Measurements from ENCODE around the gene EPN2. TPM values are rescaled to one million over a fixed set of nuclear protein-coding genes. Genes with fewer than 3 reads are reported as not detected.

Gene EPN2
- total and polyA plus RNA-seq, 12 donors: 12.0 to 53.8 (median 22.5) TPM

GRCh38 chr17:19298569-19299213 lies 61.5 kb downstream of the EPN2 start:
- intact Hi-C loops (cut with DNase I): no loop called here
- no peak for DNase-seq
- H3K36me3 ChIP-seq (replicated peaks in 1 of 2): no peaks in the 10 kb centered on the region
- H3K27ac ChIP-seq: no peak overlapping the region
- no peak for TF ChIP-seq POLR2A (IDR thresholded peaks at IDR 0.05)
- no peak for TF ChIP-seq CTCF (IDR thresholded peaks at IDR 0.05)
- no peaks in the 10 kb centered on the region for H3K27me3 ChIP-seq
- peaks cover 20 to 55% of the 10 kb centered on the region in 2 donors for H3K4me1 ChIP-seq (replicated peaks in 1 of 2)
- H3K9me3 ChIP-seq (replicated peaks in 1 of 3): no peaks in the 10 kb centered on the region
- WGBS, 4 donors: 76 to 88% (median 82%) methylated on average over 6 of the region's 6 CpGs
- no peak overlapping the region for H3K4me3 ChIP-seq

GRCh38 chr17:19299214-19299747 lies 62.1 kb downstream of the EPN2 start:
- Histone ChIP-seq H3K4me1 (replicated peaks in 1 of 2) (peaks cover 26 to 60% of the 10 kb centered on the region in 2 donors), H3K4me3 (no peak overlapping the region), H3K27ac (no peak overlapping the region), H3K27me3 (no peaks in the 10 kb centered on the region), H3K9me3 (replicated peaks in 1 of 3) (no peaks in the 10 kb centered on the region), H3K36me3 (replicated peaks in 1 of 2) (no peaks in the 10 kb centered on the region)
- WGBS, 4 donors: 72 to 85% (median 82%) methylated on average over 4 of the region's 4 CpGs
- no peak for DNase-seq
- TF ChIP-seq POLR2A (IDR thresholded peaks at IDR 0.05): no peak
- TF ChIP-seq CTCF (IDR thresholded peaks at IDR 0.05): no peak
- intact Hi-C loops (cut with DNase I): no loop called here

DNA sequence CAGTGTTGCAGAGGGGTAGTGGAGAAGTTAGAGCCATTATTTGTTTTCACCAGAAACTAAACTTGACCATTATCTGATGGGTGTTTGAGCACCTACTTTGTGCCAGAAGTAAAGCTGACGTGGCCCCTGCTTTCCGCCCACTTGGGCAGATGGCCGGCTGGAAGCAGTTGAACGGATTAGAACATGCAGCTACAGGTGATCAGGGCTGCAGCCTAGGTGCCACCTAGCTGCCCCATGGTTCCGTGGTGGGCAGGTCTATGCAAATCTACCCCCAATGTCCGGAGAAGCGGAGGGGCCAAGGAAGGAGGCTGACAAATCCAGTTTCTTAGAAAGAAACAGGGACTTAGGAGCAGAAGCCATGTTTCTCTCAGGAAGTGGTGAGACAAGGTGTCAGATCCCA lies 62.7 kb downstream of the EPN2 start:
- Histone ChIP-seq H3K9me3 (replicated peaks in 1 of 3) (no peaks in the 10 kb centered on the region), H3K27me3 (no peaks in the 10 kb centered on the region), H3K4me3 (no peak overlapping the region), H3K36me3 (replicated peaks in 1 of 2) (no peaks in the 10 kb centered on the region), H3K4me1 (replicated peaks in 1 of 2) (peaks cover 30 to 66% of the 10 kb centered on the region in 2 donors), H3K27ac (no peak overlapping the region)
- intact Hi-C loops (cut with DNase I): no loop called here
- no peak for DNase-seq
- 92 to 100% (median 95%) methylated on average over 7 of the region's 7 CpGs for WGBS, 4 donors
- no peak for TF ChIP-seq POLR2A (IDR thresholded peaks at IDR 0.05)
- no peak for TF ChIP-seq CTCF (IDR thresholded peaks at IDR 0.05)

DNA sequence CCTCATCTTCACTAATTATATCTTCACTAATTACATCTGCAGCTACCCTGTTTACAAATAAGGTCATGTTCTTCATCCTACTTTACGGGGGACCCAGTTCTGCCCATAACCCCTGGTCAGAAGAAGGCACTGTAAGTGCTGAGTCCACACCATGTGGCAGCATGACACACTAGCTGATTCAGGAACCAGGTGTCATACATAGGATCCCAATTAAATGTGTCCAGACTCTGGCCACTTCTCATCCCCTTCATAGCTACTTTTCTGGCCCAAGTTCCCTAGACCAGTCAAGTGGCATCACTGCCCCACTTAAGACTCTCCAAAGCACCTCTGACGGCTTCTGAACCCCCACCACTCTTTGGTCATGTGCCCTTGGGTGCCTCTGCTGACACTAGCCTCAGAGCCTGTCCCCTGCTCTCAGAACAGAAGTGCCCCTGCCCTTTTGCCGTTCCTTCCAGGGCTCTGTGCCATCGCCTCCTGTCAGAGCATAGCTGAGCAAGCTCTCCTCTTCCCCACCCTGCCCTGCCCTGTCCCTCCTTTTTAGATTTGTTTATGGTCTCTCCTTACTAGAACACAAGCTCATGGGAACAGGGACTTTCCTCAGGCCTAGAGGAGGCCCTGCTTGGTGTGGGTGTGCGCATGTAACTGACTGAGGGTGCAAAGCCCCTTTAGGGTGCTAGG lies 64.2 kb downstream of the EPN2 start:
- Histone ChIP-seq H3K4me3 (no peak overlapping the region), H3K4me1 (replicated peaks in 1 of 2) (peaks cover 30 to 66% of the 10 kb centered on the region in 2 donors), H3K36me3 (replicated peaks in 1 of 2) (no peaks in the 10 kb centered on the region), H3K27me3 (no peaks in the 10 kb centered on the region), H3K27ac (peak overlapping the region in 1 of 5 donors; percentile 32), H3K9me3 (replicated peaks in 1 of 3) (no peaks in the 10 kb centered on the region)
- intact Hi-C loops (cut with DNase I): no loop called here
- no peak for TF ChIP-seq POLR2A (IDR thresholded peaks at IDR 0.05)
- no peak for TF ChIP-seq CTCF (IDR thresholded peaks at IDR 0.05)
- 78 to 89% (median 83%) methylated on average over 5 of the region's 5 CpGs for WGBS, 4 donors
- DNase-seq: no peak

All from adrenal gland (tissue), 12 donors.